ENCODE measurements around the gene EPM2A.
"Not testable (repeated sequence)": the region's sequence is repeated elsewhere in the genome, so short reads cannot be mapped to it uniquely, and the experiment has no call there.

The EPM2A gene

GRCh38 chr6:145731447-145731846, 3.9 kb downstream of the EPM2A start:
- no peak for DNase-seq (ENCODE audit: low read depth in 2 of 3, low spot score in 2 of 3)

- DNase-seq (ENCODE audit: low read depth in 2 of 3, low spot score in 2 of 3), result no peak
These were observed 5.4 kb downstream of the EPM2A start for GRCh38 chr6:145729887-145730286.

- no peak for DNase-seq (ENCODE audit: low read depth in 2 of 3, low spot score in 2 of 3)
These were observed 6.6 kb downstream of the EPM2A start for GRCh38 chr6:145728444-145729385.

GRCh38 chr6:145727817-145728388, 7.4 kb downstream of the EPM2A start:
- DNase-seq (ENCODE audit: low read depth in 2 of 3, low spot score in 2 of 3), result no peak

- DNase-seq (ENCODE audit: low read depth in 2 of 3, low spot score in 2 of 3), result no peak
These were observed 9.8 kb downstream of the EPM2A start for GRCh38 chr6:145725570-145725969.

GRCh38 chr6:145723646-145724045, 11.7 kb downstream of the EPM2A start:
- no peak for DNase-seq (ENCODE audit: low read depth in 2 of 3, low spot score in 2 of 3)

GRCh38 chr6:145722190-145722589, 13.1 kb downstream of the EPM2A start:
- DNase-seq (ENCODE audit: low read depth in 2 of 3, low spot score in 2 of 3), result no peak

- no peak for DNase-seq (ENCODE audit: low read depth in 2 of 3, low spot score in 2 of 3)
These were observed 14.2 kb downstream of the EPM2A start for GRCh38 chr6:145721144-145721543.

GRCh38 chr6:145715426-145715825, 19.9 kb downstream of the EPM2A start:
- no peak for DNase-seq (ENCODE audit: low read depth in 2 of 3, low spot score in 2 of 3)

- DNase-seq (ENCODE audit: low read depth in 2 of 3, low spot score in 2 of 3), result no peak
These were observed 20.6 kb downstream of the EPM2A start for GRCh38 chr6:145714731-145715130.

- DNase-seq (ENCODE audit: low read depth in 2 of 3, low spot score in 2 of 3), result no peak
These were observed 21.5 kb downstream of the EPM2A start for GRCh38 chr6:145713773-145714172.

- DNase-seq (ENCODE audit: low read depth in 2 of 3, low spot score in 2 of 3), result no peak
These were observed 23.9 kb downstream of the EPM2A start for GRCh38 chr6:145711372-145711771.

GRCh38 chr6:145707397-145707796, 27.9 kb downstream of the EPM2A start:
- no peak for DNase-seq (ENCODE audit: low read depth in 2 of 3, low spot score in 2 of 3)

GRCh38 chr6:145705561-145705960, 29.8 kb downstream of the EPM2A start:
- no peak for DNase-seq (ENCODE audit: low read depth in 2 of 3, low spot score in 2 of 3)

GRCh38 chr6:145704143-145704781, 31.1 kb downstream of the EPM2A start:
- no peak for DNase-seq (ENCODE audit: low read depth in 2 of 3, low spot score in 2 of 3)

- no peak for DNase-seq (ENCODE audit: low read depth in 2 of 3, low spot score in 2 of 3)
These were observed 35.9 kb downstream of the EPM2A start for GRCh38 chr6:145699462-145699861.

GRCh38 chr6:145697401-145697800, 37.9 kb downstream of the EPM2A start:
- DNase-seq (ENCODE audit: low read depth in 2 of 3, low spot score in 2 of 3), result not testable (repeated sequence)

- no peak for DNase-seq (ENCODE audit: low read depth in 2 of 3, low spot score in 2 of 3)
These were observed 41.1 kb downstream of the EPM2A start for GRCh38 chr6:145694083-145694737.

GRCh38 chr6:145690969-145691368, 44.4 kb downstream of the EPM2A start:
- no peak for DNase-seq (ENCODE audit: low read depth in 2 of 3, low spot score in 2 of 3)

GRCh38 chr6:145689529-145689928, 45.8 kb downstream of the EPM2A start:
- no peak for DNase-seq (ENCODE audit: low read depth in 2 of 3, low spot score in 2 of 3)

- DNase-seq (ENCODE audit: low read depth in 2 of 3, low spot score in 2 of 3), result no peak
These were observed 46.8 kb downstream of the EPM2A start for GRCh38 chr6:145688493-145688905.

- DNase-seq (ENCODE audit: low read depth in 2 of 3, low spot score in 2 of 3), result no peak
These were observed 49.4 kb downstream of the EPM2A start for GRCh38 chr6:145685932-145686331.

Data from activated CD8-positive, alpha-beta memory T cell treated with anti-CD3 and anti-CD28 coated beads for 48 hours (primary cell).